GM12873 (cell line): Measurements from ENCODE around the gene UBE3A.

Experiments used
- CTCF ChIP-seq: IDR thresholded peaks from 2 replicates; pipeline ENCODE4 v1.5.1; 2012; ENCODE audit warnings: low read depth, mild to moderate bottlenecking, moderate library complexity, low read length, control low read depth; ENCODE audit not compliant: insufficient read depth; ENCODE audit errors: missing control alignments

The UBE3A gene

GRCh38 chr15:25438601-25439368, at the start of gene UBE3A:
TSS of gene UBE3A (minus strand) at chr15:25439024. CDS start at chr15:25409107, 29,917 bp downstream.
- TF ChIP-seq CTCF = no peak

- no peak for TF ChIP-seq CTCF
These were observed 48.5 kb upstream of the UBE3A start for GRCh38 chr15:25487226-25487884.

- no peak for TF ChIP-seq CTCF
These were observed 47.2 kb upstream of the UBE3A start for GRCh38 chr15:25486051-25486450.

GRCh38 chr15:25481208-25481859, 42.5 kb upstream of the UBE3A start:
- TF ChIP-seq CTCF = no peak

GRCh38 chr15:25478313-25478712, 39.5 kb upstream of the UBE3A start:
- no peak for TF ChIP-seq CTCF

GRCh38 chr15:25477816-25478215, 39.0 kb upstream of the UBE3A start:
- TF ChIP-seq CTCF = no peak

- no peak for TF ChIP-seq CTCF
These were observed 35.4 kb upstream of the UBE3A start for GRCh38 chr15:25474251-25474650.
